Mucosa of descending colon (tissue), 3 donors: ENCODE data around the gene PLK3. TPM values are rescaled to one million over a fixed set of nuclear protein-coding genes. Genes with fewer than 3 reads are reported as not detected.

ENCODE experiments used
- ATAC-seq: fragments of 200-7000 bp; cut with Tn5 transposase; one replicate; pipeline ENCODE4 v1.9.1; 2020; ENCODE audit warnings: mild to moderate bottlenecking, moderate library complexity
- DNase-seq, 3 donors: peaks; one replicate each; pipeline ENCODE4 v3.0.0-alpha.2; 2020
- H3K36me3 ChIP-seq: fragments of 200-600 bp; one replicate; pipeline ENCODE4 v1.8.0; 2021; ENCODE audit warnings: low read depth, mild to moderate bottlenecking
- H3K4me1 ChIP-seq: fragments of 200-600 bp; one replicate; pipeline ENCODE4 v1.8.0; 2021; ENCODE audit warnings: low read depth, mild to moderate bottlenecking
- H3K4me3 ChIP-seq: fragments of 200-600 bp; one replicate; pipeline ENCODE4 v1.8.0; 2021; ENCODE audit warnings: mild to moderate bottlenecking
- H3K9me3 ChIP-seq: fragments of 200-600 bp; one replicate; pipeline ENCODE4 v1.8.0; 2021; ENCODE audit warnings: mild to moderate bottlenecking
- intact Hi-C, 2 donors: fragments of 100-400 bp; cut with DNase I in 1 of 2; cut with micrococcal nuclease in 1 of 2; formaldehyde crosslinking; loops; one replicate each; pipeline versions ENCODE4 v1.11.0 to v1.11.1; 2022; cut with DNase I, micrococcal nuclease
- total RNA-seq, 3 donors: library from RNA; stranded (reverse); fragmentation: NEBNext Ultra II Directional in 2 of 3; extraction: Animal tissue kit (Norgen Biotek cat#: 25700) in 2 of 3; gene quantifications; one replicate each; pipeline versions ENCODE4 v1.2.1 to v1.2.4, GENCODE V29; 2021 to 2023
- TF ChIP-seq, protein P1 (sequence below): fragments of 200-600 bp; IDR thresholded peaks from one replicate; pipeline ENCODE4 v1.8.0; 2022; ENCODE audit warnings: antibody characterized with exemption, mild to moderate bottlenecking
- donor health status: DM: no; HTN: no; CAD: no; lungs with moderate emphysema.
- donor health status: DM: no; HTN: no; CAD: no.
- donor health status: DM: no; HTN: yes; CAD: no.

The PLK3 gene
- total RNA-seq, 3 donors from 2014 or later, result 6.4 to 14.5 (median 12.0) TPM

DNA sequence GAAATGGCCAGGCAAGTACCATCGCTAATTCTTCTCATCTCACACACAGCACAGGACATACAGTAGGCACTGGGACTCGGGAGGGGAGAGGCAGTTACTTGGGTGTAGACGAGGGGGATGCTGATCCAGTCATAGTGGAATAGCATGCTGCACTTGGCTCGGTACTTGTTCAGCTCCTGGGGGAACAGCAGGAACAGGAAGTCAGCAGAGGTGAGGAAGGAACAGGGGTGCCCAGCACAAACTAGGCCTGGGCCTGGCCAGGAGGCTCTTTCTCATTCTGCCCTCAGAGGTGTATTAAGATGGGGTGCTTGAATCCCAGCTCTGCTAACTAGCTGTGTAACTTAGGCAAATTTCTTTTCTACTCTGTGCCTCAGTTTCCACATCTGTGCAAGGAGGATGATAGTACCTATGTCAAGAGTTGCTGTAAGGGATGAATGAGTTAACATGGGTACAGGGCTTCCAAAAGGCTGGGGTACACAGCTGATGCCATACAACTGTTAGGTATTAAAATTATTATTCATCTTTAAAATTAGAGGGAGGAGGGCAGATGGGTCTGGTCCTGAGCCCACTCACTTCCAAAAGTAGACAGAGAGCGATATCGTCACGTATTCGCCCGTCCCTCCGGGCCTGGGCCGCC lies 14.6 kb upstream of the PLK3 start:
- Histone ChIP-seq H3K4me3 (no peak overlapping the region), H3K9me3 (no peaks in the 10 kb centered on the region), H3K4me1 (peaks cover 16% of the 10 kb centered on the region), H3K36me3 (no peaks in the 10 kb centered on the region)
- TF ChIP-seq, protein P1, sequence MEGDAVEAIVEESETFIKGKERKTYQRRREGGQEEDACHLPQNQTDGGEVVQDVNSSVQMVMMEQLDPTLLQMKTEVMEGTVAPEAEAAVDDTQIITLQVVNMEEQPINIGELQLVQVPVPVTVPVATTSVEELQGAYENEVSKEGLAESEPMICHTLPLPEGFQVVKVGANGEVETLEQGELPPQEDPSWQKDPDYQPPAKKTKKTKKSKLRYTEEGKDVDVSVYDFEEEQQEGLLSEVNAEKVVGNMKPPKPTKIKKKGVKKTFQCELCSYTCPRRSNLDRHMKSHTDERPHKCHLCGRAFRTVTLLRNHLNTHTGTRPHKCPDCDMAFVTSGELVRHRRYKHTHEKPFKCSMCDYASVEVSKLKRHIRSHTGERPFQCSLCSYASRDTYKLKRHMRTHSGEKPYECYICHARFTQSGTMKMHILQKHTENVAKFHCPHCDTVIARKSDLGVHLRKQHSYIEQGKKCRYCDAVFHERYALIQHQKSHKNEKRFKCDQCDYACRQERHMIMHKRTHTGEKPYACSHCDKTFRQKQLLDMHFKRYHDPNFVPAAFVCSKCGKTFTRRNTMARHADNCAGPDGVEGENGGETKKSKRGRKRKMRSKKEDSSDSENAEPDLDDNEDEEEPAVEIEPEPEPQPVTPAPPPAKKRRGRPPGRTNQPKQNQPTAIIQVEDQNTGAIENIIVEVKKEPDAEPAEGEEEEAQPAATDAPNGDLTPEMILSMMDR, result no peak
- intact Hi-C loops, result loop anchor here in 1 of 2 donors (10.0 kb wide), 1 partner anchor 49 kb away; no protein-coding TSS in a partner anchor
- DNase-seq (no peak), ATAC-seq (no peak)

DNA sequence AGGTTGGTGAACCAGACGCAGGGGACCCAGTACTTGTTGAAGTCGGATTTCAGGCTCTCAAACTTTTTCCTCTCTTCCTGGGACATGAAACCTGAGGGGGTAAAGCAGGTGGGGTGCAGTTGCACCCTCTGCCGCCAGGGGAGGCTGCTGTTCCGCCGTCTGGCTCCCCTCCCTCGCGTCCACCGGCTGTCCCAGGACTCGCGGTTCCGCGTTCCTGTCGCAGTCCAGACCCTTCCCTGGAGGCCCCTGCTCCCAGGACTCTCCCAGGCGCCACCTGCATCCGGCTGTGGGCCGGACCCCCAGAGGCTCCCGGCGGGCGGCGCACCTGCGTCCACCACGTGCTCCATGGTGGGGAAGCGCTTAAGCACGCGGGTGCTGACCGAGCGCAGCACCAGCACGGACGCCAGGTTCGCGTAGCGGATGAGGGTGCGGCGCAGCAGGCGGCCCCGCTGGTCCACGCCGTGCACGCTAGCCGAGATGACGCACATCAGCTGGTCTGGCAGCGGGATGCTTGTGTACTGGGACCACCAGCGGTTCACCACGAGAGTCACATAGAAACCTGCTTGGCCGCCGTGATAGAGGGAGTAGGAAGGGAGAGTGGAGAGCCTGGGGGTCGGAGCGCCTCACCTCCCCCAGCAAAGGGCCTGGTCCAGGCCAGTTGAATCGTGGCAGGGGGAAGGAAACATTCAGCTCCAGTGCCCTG lies 13.9 kb upstream of the PLK3 start:
- intact Hi-C loops, result loop anchor here in 1 of 2 donors (10.0 kb wide), 1 partner anchor 49 kb away; no protein-coding TSS in a partner anchor
- Histone ChIP-seq H3K9me3 (no peaks in the 10 kb centered on the region), H3K4me1 (peaks cover 16% of the 10 kb centered on the region), H3K4me3 (no peak overlapping the region), H3K36me3 (no peaks in the 10 kb centered on the region)
- peak; percentile 88 for ATAC-seq
- peak; percentile 81 to 88 (median 83) for DNase-seq
- TF ChIP-seq, protein P1, result peak; percentile 99

DNA sequence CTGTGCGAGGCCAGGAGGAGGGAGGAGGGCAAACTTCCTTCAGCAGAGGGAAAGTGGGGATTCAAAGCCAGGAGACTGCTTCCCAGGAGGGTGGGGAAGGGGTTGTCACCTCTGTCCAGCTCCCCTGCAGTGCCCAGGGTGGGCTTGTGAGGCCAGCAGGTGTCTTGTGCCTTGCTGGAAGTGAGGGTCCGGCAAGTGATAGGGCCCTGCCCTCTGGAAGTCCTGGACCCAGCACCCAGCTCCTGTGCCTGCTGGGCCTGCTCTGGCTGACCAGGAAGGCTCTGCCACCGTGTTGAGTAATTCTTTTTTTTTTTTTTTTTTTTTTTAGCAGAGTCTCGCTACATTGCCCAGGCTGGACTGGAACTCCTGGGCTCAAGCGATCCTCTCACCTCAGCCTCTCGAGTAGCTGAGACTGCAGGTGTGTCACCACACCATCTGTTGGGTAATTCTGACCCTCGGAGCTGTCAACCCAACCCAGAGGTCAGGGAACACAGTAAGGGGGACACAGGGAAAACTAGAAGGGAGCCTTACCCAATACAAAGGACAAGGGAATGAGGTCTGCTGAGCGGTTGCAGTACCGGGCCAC lies 13.2 kb upstream of the PLK3 start:
- Histone ChIP-seq H3K9me3 (no peaks in the 10 kb centered on the region), H3K4me1 (peaks cover 16% of the 10 kb centered on the region), H3K4me3 (no peak overlapping the region), H3K36me3 (no peaks in the 10 kb centered on the region)
- TF ChIP-seq, protein P1, result no peak
- no peak for ATAC-seq
- DNase-seq, result no peak
- intact Hi-C loops, result loop anchor here in 1 of 2 donors (10.0 kb wide), 1 partner anchor 48 kb away; no protein-coding TSS in a partner anchor

DNA sequence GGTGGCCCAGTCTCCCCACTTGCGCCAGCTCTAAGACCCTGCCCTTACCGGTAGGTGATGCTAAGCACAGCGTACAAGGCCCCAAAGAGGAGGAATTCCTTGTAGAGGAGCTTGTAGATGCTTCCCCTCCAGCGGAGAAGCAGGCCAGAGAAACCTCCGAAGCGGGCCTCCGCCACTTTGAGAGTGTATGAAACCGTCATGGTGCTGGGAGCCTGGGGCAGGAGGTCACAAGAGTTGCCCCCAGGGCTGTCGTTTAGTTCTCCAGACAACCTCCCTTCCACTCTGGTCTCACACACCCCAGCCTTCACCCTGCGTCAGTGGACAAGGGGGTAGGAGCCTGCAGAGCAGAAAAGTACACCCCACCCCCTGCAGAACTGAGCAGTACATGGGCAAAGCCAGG lies 12.7 kb upstream of the PLK3 start:
- intact Hi-C loops, result loop anchor here in 1 of 2 donors (10.0 kb wide), 1 partner anchor 47 kb away; no protein-coding TSS in a partner anchor
- DNase-seq, result no peak
- no peak for ATAC-seq
- TF ChIP-seq, protein P1, result no peak
- peaks cover 16% of the 10 kb centered on the region for H3K4me1 ChIP-seq
- no peaks in the 10 kb centered on the region for H3K36me3 ChIP-seq
- no peaks in the 10 kb centered on the region for H3K9me3 ChIP-seq
- H3K4me3 ChIP-seq, result no peak overlapping the region

DNA sequence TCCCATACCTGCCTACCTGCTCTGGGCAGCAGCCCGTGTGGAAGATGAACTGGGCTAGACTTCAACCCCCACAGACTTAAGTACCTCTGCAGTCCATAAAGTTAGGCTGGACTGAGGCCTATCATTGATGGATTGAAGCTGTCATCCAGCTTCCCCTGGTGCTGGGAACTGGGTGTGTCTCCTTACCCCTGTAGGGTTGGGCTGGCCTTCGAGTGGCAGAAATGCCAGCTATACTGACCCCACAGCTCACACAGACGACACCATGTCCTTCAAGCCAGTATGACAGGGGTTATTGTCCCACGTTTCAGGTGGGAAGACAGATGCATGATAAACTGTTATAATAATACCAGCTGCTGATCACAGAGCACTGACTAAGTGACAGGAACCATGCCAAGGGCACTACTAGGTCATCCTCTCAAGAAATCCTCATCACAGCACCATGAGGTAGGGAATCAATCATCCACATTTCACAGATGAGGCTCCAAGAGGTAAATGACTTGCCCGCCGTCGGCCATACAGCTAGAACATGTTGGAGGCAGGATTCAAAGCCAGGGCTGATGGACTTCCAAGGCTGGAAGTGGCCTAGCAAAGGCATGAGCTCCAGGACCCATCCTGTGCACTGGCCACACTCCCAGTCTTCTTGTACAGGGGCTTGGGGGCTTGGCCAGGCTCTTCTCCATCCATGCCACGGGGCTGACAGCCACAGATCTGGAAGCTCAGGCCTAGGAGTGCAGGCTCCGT lies 11.9 kb upstream of the PLK3 start, which contains the start of gene BEST4:
BEST4 (minus strand) TSS at position 51 of the 741 bp plus-strand sequence. CDS start 465 bp downstream, outside the sequence.
- no peaks in the 10 kb centered on the region for H3K9me3 ChIP-seq
- H3K36me3 ChIP-seq, result no peaks in the 10 kb centered on the region
- DNase-seq (no peak), ATAC-seq (no peak)
- intact Hi-C loops, result loop anchor here in 1 of 2 donors (10.0 kb wide), 1 partner anchor 47 kb away; no protein-coding TSS in a partner anchor
- H3K4me3 ChIP-seq, result no peak within 1 kb of the TSS
- H3K4me1 ChIP-seq, result peaks cover 16% of the 10 kb centered on the region
- TF ChIP-seq, protein P1, result no peak
